ENCODE data around the gene FGD4.

The FGD4 gene

GRCh38 chr12:32379667-32380066, 19.7 kb upstream of the FGD4 start:
- Histone ChIP-seq H3K9me3 (ENCODE audit: control insufficient read depth, low read length) (no peaks in the 10 kb centered on the region), H3K9ac (ENCODE audit: low read length) (no peak overlapping the region), H3K4me3 (ENCODE audit: low read length) (no peak overlapping the region), H3K27me3 (replicated peaks; ENCODE audit: control insufficient read depth, insufficient read depth, low read length) (no peaks in the 10 kb centered on the region), H3K4me1 (ENCODE audit: control insufficient read depth, insufficient read depth, low read length) (peaks cover 8% of the 10 kb centered on the region), H3K36me3 (ENCODE audit: control insufficient read depth, insufficient read depth, low read length, severe bottlenecking) (no peaks in the 10 kb centered on the region)
- no peak for DNase-seq (ENCODE audit: low read depth)

DNA sequence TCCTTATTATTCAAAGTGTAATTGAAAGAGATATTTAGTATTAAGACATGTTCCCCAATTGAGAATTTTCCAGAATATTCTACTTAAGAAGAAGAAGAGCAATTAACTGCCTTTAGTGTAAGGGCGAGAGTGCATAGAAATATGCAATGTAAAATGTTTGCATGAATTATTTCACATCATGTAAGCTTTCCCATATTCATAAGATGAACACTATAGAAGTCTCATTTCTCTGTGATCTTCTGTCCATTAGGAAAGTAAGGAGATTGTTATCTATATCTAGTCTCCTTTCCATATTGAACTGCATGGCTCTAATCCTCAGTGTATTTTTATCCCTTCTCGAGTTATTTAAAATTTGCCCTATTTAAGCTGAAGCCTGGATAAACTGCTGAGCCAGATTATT, 17.1 kb upstream of the FGD4 start:
- Histone ChIP-seq H3K9me3 (ENCODE audit: control insufficient read depth, low read length) (no peaks in the 10 kb centered on the region), H3K4me3 (ENCODE audit: low read length) (no peak overlapping the region), H3K27me3 (replicated peaks; ENCODE audit: control insufficient read depth, insufficient read depth, low read length) (no peaks in the 10 kb centered on the region), H3K4me1 (ENCODE audit: control insufficient read depth, insufficient read depth, low read length) (peaks cover 12% of the 10 kb centered on the region), H3K36me3 (ENCODE audit: control insufficient read depth, insufficient read depth, low read length, severe bottlenecking) (no peaks in the 10 kb centered on the region), H3K9ac (ENCODE audit: low read length) (no peak overlapping the region)
- DNase-seq (ENCODE audit: low read depth) = no peak

- Histone ChIP-seq H3K9ac (ENCODE audit: low read length) (peak overlapping the region; percentile 51), H3K36me3 (ENCODE audit: control insufficient read depth, insufficient read depth, low read length, severe bottlenecking) (no peaks in the 10 kb centered on the region), H3K27me3 (replicated peaks; ENCODE audit: control insufficient read depth, insufficient read depth, low read length) (no peaks in the 10 kb centered on the region), H3K9me3 (ENCODE audit: control insufficient read depth, low read length) (no peaks in the 10 kb centered on the region), H3K4me3 (ENCODE audit: low read length) (peak overlapping the region; percentile 76), H3K4me1 (ENCODE audit: control insufficient read depth, insufficient read depth, low read length) (no peaks in the 10 kb centered on the region)
- no peak for DNase-seq (ENCODE audit: low read depth)
These were observed 8.7 kb upstream of the FGD4 start for GRCh38 chr12:32390572-32391219.

DNA sequence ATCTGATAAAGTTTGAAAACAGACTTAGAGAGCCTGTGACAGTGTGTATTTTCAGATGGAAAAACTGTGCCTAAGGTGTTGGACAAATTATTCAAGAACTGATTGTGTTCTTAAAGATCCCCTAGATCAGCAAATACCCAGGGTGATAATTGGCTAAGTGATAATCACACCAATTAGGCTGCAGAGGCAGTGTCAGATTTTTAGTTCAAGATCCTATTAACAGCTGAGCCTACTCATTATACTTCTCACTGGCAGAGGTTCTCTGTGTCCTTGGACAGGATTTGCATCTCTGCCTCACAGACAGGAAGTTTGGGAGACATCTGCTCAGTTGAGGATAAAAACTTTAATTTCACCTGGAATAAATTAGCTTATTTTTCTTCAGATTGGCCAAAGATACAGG, 4.3 kb upstream of the FGD4 start:
- Histone ChIP-seq H3K36me3 (ENCODE audit: control insufficient read depth, insufficient read depth, low read length, severe bottlenecking) (no peaks in the 10 kb centered on the region), H3K4me1 (ENCODE audit: control insufficient read depth, insufficient read depth, low read length) (peaks cover 7% of the 10 kb centered on the region), H3K4me3 (ENCODE audit: low read length) (no peak overlapping the region), H3K9ac (ENCODE audit: low read length) (no peak overlapping the region), H3K9me3 (ENCODE audit: control insufficient read depth, low read length) (no peaks in the 10 kb centered on the region), H3K27me3 (replicated peaks; ENCODE audit: control insufficient read depth, insufficient read depth, low read length) (no peaks in the 10 kb centered on the region)
- DNase-seq (ENCODE audit: low read depth) = no peak

- Histone ChIP-seq H3K27me3 (replicated peaks; ENCODE audit: control insufficient read depth, insufficient read depth, low read length) (no peaks in the 10 kb centered on the region), H3K4me3 (ENCODE audit: low read length) (no peak overlapping the region), H3K36me3 (ENCODE audit: control insufficient read depth, insufficient read depth, low read length, severe bottlenecking) (no peaks in the 10 kb centered on the region), H3K4me1 (ENCODE audit: control insufficient read depth, insufficient read depth, low read length) (peaks cover 7% of the 10 kb centered on the region), H3K9ac (ENCODE audit: low read length) (no peak overlapping the region), H3K9me3 (ENCODE audit: control insufficient read depth, low read length) (no peaks in the 10 kb centered on the region)
- DNase-seq (ENCODE audit: low read depth) = no peak
These were observed 1.7 kb upstream of the FGD4 start for GRCh38 chr12:32397696-32398095.

GRCh38 chr12:32398181-32398580, 1.2 kb upstream of the FGD4 start:
- peaks cover 7% of the 10 kb centered on the region for H3K4me1 ChIP-seq (ENCODE audit: control insufficient read depth, insufficient read depth, low read length)
- DNase-seq (ENCODE audit: low read depth) = no peak
- H3K4me3 ChIP-seq (ENCODE audit: low read length) = no peak overlapping the region
- H3K36me3 ChIP-seq (ENCODE audit: control insufficient read depth, insufficient read depth, low read length, severe bottlenecking) = no peaks in the 10 kb centered on the region
- no peak overlapping the region for H3K9ac ChIP-seq (ENCODE audit: low read length)
- H3K27me3 ChIP-seq (replicated peaks; ENCODE audit: control insufficient read depth, insufficient read depth, low read length) = no peaks in the 10 kb centered on the region
- H3K9me3 ChIP-seq (ENCODE audit: control insufficient read depth, low read length) = no peaks in the 10 kb centered on the region

- Histone ChIP-seq H3K4me3 (ENCODE audit: low read length) (peak overlapping the region; percentile 91), H3K9me3 (ENCODE audit: control insufficient read depth, low read length) (no peaks in the 10 kb centered on the region), H3K36me3 (ENCODE audit: control insufficient read depth, insufficient read depth, low read length, severe bottlenecking) (no peaks in the 10 kb centered on the region), H3K9ac (ENCODE audit: low read length) (peak overlapping the region; percentile 25), H3K27me3 (replicated peaks; ENCODE audit: control insufficient read depth, insufficient read depth, low read length) (no peaks in the 10 kb centered on the region), H3K4me1 (ENCODE audit: control insufficient read depth, insufficient read depth, low read length) (peaks cover 7% of the 10 kb centered on the region)
- DNase-seq (ENCODE audit: low read depth) = no peak
These were observed 465 bp upstream of the FGD4 start for GRCh38 chr12:32398816-32399369.

DNA sequence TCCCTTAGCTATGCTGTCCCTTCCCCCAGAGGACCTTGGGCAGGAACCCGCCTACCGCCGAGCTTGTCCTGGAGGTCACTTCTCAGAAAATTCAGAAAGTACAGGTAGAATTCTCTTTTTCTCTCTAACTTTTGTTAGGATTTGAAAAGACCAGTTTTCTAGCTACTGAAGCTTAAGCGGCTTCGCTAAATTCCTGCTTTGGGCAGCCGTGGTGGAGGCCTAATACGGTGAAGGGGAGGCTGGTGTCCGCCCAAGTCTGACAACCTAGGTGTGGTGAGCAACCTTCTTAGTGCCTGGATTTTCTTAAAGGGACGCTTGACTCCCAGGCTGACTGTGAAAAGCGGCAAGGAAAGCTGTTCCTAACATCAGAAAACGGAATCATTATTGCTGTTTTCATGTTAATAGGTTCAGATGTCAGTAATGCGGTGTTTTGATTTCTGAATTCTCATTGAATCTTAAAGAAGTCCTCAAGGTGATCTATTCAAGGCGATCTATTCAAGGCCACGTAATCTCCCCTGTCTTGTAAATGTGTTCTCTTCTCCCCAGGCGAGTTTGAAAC, 835 bp downstream of the FGD4 start:
- H3K4me1 ChIP-seq (ENCODE audit: control insufficient read depth, insufficient read depth, low read length) = peaks cover 7% of the 10 kb centered on the region
- no peak for DNase-seq (ENCODE audit: low read depth)

DNA sequence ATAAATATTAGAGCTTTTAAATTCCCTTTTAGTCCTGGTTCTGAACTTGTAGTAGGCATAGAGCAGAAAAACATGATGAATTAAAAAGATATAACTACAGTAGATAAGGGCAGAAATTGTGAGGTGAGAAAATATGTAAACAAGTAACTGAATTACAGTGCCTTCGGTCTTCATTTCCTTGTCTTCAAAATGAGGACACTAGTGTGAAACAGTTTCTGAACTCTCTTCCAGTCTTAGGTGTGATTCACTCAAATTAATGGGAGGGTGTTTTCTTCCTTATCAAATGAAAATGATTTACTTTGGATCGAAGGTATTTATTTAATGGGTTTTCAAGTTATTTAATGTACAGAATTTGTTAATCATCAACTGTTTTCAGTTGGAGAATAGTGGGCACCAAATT, 1.5 kb downstream of the FGD4 start:
- H3K4me3 ChIP-seq (ENCODE audit: low read length) = peak overlapping the region; percentile 91
- no peaks in the 10 kb centered on the region for H3K27me3 ChIP-seq (replicated peaks; ENCODE audit: control insufficient read depth, insufficient read depth, low read length)
- H3K9me3 ChIP-seq (ENCODE audit: control insufficient read depth, low read length) = no peaks in the 10 kb centered on the region
- H3K36me3 ChIP-seq (ENCODE audit: control insufficient read depth, insufficient read depth, low read length, severe bottlenecking) = no peaks in the 10 kb centered on the region
- DNase-seq (ENCODE audit: low read depth) = no peak
- peak overlapping the region; percentile 79 for H3K9ac ChIP-seq (ENCODE audit: low read length)
- H3K4me1 ChIP-seq (ENCODE audit: control insufficient read depth, insufficient read depth, low read length) = peaks cover 7% of the 10 kb centered on the region

More for the DNA sequence above, 835 bp downstream of the FGD4 start:
- peak overlapping the region; percentile 79 for H3K9ac ChIP-seq (ENCODE audit: low read length)
- no peaks in the 10 kb centered on the region for H3K9me3 ChIP-seq (ENCODE audit: control insufficient read depth, low read length)
- peak overlapping the region; percentile 91 for H3K4me3 ChIP-seq (ENCODE audit: low read length)
- no peaks in the 10 kb centered on the region for H3K36me3 ChIP-seq (ENCODE audit: control insufficient read depth, insufficient read depth, low read length, severe bottlenecking)
- H3K27me3 ChIP-seq (replicated peaks; ENCODE audit: control insufficient read depth, insufficient read depth, low read length) = no peaks in the 10 kb centered on the region

GRCh38 chr12:32402170-32402569, 2.8 kb downstream of the FGD4 start:
- no peak for DNase-seq (ENCODE audit: low read depth)
- Histone ChIP-seq H3K4me3 (ENCODE audit: low read length) (no peak overlapping the region), H3K36me3 (ENCODE audit: control insufficient read depth, insufficient read depth, low read length, severe bottlenecking) (no peaks in the 10 kb centered on the region), H3K4me1 (ENCODE audit: control insufficient read depth, insufficient read depth, low read length) (peaks cover 7% of the 10 kb centered on the region), H3K9ac (ENCODE audit: low read length) (no peak overlapping the region), H3K9me3 (ENCODE audit: control insufficient read depth, low read length) (no peaks in the 10 kb centered on the region), H3K27me3 (replicated peaks; ENCODE audit: control insufficient read depth, insufficient read depth, low read length) (no peaks in the 10 kb centered on the region)

DNA sequence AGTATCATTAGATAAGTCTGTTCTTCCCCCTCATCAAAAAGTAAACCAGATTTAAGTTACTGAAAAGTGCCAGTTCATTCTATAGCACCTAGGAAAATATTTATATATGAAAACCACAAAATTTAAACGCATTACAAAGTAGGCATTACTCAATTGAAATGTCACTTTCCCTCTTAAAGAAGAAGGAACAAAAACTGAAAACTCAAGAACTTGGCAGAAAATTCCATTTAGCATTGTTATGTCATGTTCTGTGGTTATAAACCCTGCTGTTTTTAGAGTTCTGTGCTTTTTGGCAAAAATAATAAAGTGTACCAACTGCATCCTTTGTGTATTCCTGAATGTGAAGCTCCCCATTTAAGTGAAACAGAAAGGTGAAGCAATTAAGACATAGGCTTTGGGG, 3.6 kb downstream of the FGD4 start:
- Histone ChIP-seq H3K4me3 (ENCODE audit: low read length) (no peak overlapping the region), H3K9ac (ENCODE audit: low read length) (no peak overlapping the region), H3K36me3 (ENCODE audit: control insufficient read depth, insufficient read depth, low read length, severe bottlenecking) (no peaks in the 10 kb centered on the region), H3K27me3 (replicated peaks; ENCODE audit: control insufficient read depth, insufficient read depth, low read length) (no peaks in the 10 kb centered on the region), H3K4me1 (ENCODE audit: control insufficient read depth, insufficient read depth, low read length) (peaks cover 7% of the 10 kb centered on the region), H3K9me3 (ENCODE audit: control insufficient read depth, low read length) (no peaks in the 10 kb centered on the region)
- DNase-seq (ENCODE audit: low read depth) = no peak
